Gastroesophageal sphincter (tissue), 3 donors: Measurements from ENCODE around the gene KRT14.

Source experiments
- CTCF ChIP-seq, 4 experiments: fragments of 200-600 bp in 2 of 4; fragments of 450-650 bp in 2 of 4; sonication (generic) in 1 of 4; IDR thresholded peaks; one replicate each; pipeline ENCODE4 v1.5.1; 2017 to 2019; ENCODE audit warnings: antibody characterized with exemption in 4 of 4, mild to moderate bottlenecking in 2 of 4, moderate library complexity in 2 of 4
- EP300 ChIP-seq: sonication (generic); formaldehyde crosslinking; IDR thresholded peaks from one replicate; pipeline ENCODE4 v1.6.1; 2017; ENCODE audit warnings: antibody characterized with exemption, mild to moderate bottlenecking
- POLR2A ChIP-seq, 2 donors: fragments of 450-650 bp; IDR thresholded peaks; one replicate each; pipeline ENCODE4 v1.6.1; 2017; ENCODE audit warnings: antibody characterized with exemption in 2 of 2, mild to moderate bottlenecking in 2 of 2, moderate library complexity in 1 of 2
- POLR2AphosphoS5 ChIP-seq: sonication (generic); formaldehyde crosslinking; IDR thresholded peaks from one replicate; pipeline ENCODE4 v1.6.1; 2017; ENCODE audit warnings: antibody characterized with exemption

DNA sequence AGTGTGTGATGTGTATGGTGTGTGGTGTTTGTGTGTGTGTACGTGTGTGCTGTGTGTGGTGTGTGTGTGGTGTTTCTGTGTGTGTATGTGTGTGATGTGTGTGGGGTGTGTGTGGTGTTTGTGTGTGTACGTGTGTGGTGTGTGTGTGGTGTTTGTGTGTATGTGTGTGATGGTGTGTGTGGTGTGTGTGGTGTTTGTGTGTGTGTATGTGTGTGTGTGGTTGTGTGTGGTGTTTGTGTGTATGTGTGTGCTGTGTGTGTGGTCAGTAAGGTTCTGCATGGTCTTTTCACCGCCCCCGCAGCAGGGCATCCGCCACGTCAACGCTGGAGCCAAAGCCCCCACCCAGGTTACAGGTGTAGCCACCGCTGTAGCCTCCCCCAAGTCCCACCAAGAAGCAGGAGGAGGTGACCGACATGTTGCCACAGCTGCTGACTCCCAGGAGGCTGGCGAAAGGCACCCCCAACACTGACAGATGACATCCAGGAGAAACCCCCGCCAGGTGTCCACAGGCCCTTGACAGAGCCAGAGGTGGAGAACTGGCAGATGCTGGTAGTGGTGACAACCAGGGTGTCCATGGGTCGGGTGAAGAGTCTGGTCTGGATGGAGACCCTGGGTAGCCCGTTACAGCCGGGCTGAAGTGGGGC, 47.0 kb upstream of the KRT14 start:
- TF ChIP-seq CTCF (IDR thresholded peaks at IDR 0.05) (no peak), POLR2A (IDR thresholded peaks at IDR 0.05) (no peak), POLR2AphosphoS5 (no peak), EP300 (no peak)
